GM12873 (cell line): ENCODE results near the gene KCNIP3.

Source experiments
- CTCF ChIP-seq: IDR thresholded peaks from 2 replicates; pipeline ENCODE4 v1.5.1; 2012; ENCODE audit warnings: low read depth, mild to moderate bottlenecking, moderate library complexity, low read length, control low read depth; ENCODE audit not compliant: insufficient read depth; ENCODE audit errors: missing control alignments

The KCNIP3 gene

GRCh38 chr2:95380280-95380679 lies 83.1 kb downstream of the KCNIP3 start:
- TF ChIP-seq CTCF = no peak

- no peak for TF ChIP-seq CTCF
Measured at GRCh38 chr2:95380731-95381130, 83.6 kb downstream of the KCNIP3 start.

- TF ChIP-seq CTCF = no peak
Measured at GRCh38 chr2:95381212-95382191, 84.4 kb downstream of the KCNIP3 start.

GRCh38 chr2:95382192-95382591 lies 85.0 kb downstream of the KCNIP3 start:
- no peak for TF ChIP-seq CTCF

GRCh38 chr2:95382686-95383634 lies 85.8 kb downstream of the KCNIP3 start:
- TF ChIP-seq CTCF = no peak

GRCh38 chr2:95383635-95384027 lies 86.5 kb downstream of the KCNIP3 start:
- TF ChIP-seq CTCF = no peak

GRCh38 chr2:95384854-95385569 lies 87.9 kb downstream of the KCNIP3 start:
- no peak for TF ChIP-seq CTCF
